Activated CD8-positive, alpha-beta memory T cell treated with anti-CD3 and anti-CD28 coated beads, Interleukin-2, amount 50 U/mL, for 24 hours (primary cell): ENCODE data around the gene PLEKHH1.
"Not testable (repeated sequence)": the region's sequence is repeated elsewhere in the genome, so short reads cannot be mapped to it uniquely, and the experiment has no call there.

ENCODE experiments used
- DNase-seq: peaks from one replicate; pipeline ENCODE4 v3.0.0-alpha.2; 2020; ENCODE audit errors: extremely low read depth

PLEKHH1 gene

DNA sequence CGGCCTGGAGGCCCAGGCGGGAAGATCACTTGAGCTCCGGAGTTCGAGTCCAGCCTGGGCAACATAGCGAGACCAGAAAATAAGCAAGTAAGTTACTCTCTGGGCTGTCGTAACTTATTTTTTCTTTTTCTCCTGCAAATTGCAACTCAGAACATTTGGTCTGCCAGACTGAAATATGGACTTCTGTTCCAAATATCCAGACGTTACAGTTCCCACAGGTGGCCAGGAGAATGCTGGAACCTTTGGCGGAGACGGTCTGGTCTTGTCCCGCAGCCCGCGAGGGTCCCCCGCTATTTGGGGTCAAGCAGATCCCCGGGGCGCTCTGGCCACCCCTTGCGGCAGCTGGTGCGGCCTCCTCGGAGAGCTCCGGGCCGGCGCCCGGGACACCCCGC is 488 bp upstream of the PLEKHH1 start:
- DNase-seq = no peak

DNA sequence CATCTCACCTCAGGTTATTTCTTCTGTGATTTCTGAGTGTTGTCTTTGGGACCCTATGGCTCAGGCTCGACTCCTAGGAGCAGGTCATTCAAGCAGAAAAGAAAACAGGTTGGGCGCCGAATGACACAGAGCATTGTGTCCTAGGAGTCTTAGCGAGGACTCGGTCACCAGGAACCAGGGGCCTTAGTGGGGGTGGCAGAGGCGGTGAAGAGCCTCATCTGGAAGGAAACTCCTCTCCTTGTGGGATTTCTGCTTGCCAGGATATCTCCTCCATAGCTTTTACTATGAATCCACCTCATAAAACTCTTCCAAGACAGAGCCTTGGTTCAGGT is 630 bp downstream of the PLEKHH1 start:
- no peak for DNase-seq

DNA sequence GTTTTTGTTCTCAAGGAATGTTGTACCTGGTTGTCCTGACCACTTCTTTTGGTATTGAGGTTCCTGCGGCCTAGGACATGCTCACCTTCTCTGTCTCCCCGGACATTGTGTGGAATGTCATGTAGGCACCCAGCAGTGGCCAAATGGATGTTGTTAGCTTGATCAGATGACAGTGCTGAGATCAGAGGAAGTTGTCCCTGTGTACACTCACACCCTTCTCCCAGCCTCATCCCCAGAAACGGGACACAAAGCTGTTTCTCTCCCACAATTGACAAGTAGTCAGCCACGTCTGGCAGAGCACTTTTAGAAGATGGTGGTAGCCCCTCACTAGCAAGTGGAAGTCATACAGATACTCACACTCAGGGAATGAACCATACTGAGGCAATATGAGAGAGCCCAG is 3.0 kb downstream of the PLEKHH1 start:
- no peak for DNase-seq

DNA sequence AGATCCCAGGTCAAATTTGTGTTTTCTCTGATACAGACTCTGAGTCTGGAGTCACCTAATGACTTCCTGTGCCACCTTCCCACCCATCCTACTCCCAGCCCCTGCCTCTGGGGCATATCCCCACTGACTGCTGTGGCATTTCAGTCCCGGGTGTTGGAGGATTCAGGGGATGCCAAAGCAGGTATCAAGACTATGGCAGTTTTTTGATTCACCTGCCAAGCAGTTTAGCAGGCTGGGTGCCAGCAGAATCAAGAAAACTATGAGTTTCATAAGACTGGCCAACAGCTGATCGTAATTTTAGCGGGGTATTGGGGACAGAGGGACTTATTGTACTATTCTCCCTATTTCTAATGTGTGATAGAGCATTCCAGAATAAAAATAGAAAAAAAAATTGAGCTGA is 4.6 kb downstream of the PLEKHH1 start:
- DNase-seq = no peak

GRCh38 chr14:67538501-67538900 is 5.4 kb downstream of the PLEKHH1 start:
- DNase-seq = no peak

DNA sequence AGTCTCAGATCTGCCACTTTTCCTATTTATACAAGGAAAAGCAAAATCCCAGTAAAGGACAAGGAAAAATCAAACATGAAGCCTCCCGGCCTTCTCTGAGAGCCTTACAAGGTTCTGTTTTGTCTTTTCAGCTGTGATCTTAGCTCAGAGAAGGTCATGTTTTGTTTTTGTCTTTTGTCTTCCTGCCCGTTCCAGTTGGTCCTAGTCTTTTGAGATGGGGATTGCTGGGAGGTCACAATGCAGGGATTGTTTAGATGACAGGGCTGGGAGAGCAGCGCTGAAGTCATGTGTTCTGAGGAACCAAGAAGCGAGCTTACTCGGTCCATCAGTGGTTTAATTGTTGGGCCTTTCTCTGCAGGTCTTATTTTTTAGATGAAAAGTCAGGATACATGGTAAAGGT is 6.0 kb downstream of the PLEKHH1 start:
- no peak for DNase-seq

DNA sequence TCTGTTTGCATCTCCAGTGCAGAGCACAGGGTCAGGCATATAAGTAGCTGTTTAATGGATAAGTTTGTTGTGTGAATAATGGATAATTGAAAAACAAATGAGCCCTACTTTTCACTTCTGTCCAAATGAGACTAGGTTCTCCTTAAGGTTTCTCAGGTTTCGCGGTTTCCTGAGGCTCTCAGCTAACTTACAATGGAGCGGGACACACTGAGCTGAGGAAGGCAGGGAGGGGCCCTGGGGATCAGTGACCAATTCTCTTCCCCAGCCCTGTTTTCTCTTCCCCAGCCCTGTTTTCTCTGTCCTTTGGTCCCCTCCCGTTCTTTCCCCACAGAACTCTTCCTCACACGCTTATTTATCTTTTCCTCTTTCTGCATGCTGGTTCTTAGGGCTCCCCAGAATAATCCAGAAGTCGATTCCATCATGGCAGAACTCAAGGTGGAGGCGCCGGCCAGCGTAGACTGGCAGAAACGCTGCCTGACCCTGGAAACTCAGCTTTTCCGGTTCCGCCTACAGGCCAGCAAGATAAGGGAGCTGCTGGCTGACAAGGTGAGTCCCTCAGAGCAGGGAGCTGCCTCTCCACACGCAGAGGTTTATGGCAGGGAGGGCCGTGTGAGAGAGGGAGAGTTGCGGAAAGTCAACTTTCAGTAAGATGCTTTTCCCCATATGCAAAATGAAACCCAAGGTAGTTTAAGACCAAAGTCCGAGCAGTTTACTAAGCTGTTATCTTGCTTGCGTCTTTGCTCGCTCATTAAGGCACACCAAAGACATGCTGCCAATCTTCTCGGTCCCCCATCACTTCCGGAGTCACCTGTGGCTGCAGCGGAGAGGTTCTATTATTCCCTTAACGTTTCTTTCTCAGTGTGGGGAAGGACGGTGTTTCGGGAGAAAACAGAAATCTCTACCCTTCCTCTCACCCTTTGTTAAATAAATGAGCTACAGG is 8.6 kb downstream of the PLEKHH1 start:
- DNase-seq = no peak

DNA sequence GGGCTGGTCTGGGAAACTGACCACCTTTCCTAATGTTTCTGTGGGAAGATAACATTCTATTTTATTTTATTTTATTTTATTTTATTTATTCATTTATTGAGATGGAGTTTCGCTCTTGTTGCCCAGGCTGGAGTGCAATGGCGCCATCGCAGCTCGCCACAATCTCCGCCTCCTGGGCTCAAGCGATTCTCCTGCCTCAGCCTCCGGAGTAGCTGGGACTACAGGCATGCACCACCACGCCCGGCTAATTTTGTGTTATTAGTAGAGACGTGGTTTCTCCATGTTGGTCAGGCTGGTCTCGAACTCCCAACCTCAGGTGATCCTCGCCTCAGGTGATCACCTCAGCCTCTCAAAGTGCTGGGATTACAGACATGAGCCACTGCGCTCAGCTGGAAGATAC is 9.5 kb downstream of the PLEKHH1 start:
- not testable (repeated sequence) for DNase-seq

DNA sequence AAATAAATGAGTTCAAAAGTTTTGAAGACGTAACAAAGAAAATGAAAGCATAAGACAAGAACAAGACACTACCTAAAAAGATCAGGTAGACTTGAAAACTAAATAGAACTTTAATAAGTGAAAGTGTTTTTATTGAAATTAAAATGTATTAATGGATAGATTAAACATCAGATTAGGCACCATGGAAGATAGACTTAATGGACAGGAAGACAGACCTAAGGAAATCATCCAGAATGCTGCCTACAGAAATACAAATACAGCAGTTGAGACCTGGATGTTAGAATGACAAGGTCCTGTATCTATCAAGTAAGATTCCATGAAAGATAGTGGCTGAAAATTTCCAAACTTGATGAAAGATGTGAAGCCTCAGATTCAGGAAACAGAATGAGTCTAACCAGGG is 11.5 kb downstream of the PLEKHH1 start:
- no peak for DNase-seq

DNA sequence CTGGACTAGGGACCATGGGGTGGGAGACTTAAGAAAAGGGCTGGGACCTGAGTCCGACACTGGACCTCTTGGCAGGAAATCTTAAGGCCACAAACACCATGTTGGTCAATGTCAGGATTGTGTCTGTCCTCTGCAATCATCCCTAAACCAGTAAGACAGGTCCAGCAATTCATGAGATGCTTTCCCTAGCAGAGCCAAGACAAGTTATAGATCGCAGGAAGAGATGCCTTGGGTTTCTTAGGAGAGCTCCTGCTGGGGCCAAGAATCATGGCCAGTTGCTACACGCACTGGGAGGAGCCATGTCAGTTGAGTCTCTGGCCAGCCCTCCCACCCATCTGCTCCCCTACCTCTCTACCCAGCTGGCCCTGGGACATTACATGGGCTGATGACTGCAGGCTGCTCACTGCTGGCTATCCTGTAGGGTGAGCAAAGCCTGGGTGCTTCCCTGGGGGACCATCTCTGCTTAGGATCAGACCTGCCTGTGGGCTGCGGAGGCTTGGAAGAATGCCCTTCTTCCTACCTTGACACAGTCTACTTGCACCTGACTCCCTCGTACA is 14.2 kb downstream of the PLEKHH1 start:
- no peak for DNase-seq

DNA sequence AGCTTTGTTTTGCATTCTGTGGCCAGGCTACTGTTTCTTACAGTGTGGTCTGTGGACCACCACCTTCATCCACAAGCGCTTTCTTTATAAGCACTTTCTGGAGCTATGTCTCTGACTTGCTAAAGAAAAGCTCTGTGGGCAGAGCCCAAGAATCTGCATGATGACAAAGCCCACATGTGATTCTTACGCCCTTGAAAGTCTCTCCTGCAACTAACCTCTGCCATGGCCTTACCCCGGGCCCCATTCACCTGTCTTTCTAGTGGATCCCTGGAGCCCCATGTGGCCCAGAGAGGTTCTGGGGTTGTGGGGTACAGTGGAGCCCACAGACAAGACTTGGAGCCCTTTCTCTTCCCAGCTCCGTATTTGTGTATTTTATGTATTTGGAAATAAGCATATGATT is 16.6 kb downstream of the PLEKHH1 start:
- no peak for DNase-seq

DNA sequence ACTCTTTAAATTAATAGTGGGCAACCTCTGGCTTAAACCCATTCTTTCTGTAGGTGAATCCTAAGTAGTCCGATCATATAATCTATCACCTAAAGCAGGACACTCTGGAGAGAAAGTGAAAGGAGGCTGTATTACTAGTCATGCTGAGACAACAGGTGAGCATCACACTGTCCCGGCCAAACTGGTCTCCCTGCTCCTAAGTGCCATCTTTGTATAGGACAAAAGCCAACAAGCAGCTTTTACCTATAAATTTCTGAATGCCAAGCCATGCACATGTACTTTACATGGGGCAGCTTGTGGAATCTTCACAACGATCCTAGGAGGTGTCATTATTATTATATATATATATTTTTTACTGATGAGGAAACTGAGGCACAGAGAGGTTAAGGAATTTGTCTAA is 18.0 kb downstream of the PLEKHH1 start:
- DNase-seq = no peak

- no peak for DNase-seq
Observed at GRCh38 chr14:67551940-67552339, 18.9 kb downstream of the PLEKHH1 start.

GRCh38 chr14:67553547-67553946 is 20.5 kb downstream of the PLEKHH1 start:
- DNase-seq = no peak

DNA sequence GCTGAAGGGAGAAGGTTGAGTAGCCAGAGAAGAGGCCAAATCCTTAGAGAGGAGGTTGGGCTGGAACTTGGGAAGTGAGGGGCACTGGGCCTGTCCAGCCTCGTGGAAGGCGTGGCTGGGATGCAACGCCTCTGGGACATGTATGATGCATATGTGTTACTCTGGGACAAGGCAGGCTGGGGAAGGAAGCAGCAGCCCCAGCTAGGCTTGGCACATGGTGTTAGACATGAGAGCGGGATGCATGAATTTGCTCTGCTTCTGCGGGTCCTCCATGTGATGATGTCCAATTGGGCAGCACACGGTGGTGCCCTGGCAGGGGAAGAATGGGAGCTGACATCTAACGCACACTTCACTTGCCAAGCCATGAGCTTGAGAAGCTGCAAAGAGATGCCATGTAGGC is 21.3 kb downstream of the PLEKHH1 start:
- DNase-seq = no peak

GRCh38 chr14:67555518-67556090 is 22.5 kb downstream of the PLEKHH1 start:
- no peak for DNase-seq

DNA sequence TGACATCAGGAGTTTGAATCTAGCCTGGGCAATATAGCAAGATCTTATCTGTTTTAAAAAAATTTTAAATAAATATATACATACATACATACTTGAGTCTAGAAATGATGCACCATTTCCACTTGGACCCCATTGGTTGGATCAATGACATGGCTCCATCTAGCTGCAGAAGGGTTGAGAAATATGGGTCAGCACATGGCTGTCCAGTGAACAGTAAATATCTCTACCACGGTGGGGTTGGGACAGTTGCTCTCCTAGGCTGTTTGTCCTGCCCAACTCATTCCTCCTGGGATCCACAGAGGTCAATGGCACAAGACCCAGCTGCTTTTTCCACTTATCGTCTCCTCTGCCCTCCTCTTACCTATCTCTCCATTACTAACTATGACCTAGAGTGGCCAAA is 23.6 kb downstream of the PLEKHH1 start:
- DNase-seq = no peak

DNA sequence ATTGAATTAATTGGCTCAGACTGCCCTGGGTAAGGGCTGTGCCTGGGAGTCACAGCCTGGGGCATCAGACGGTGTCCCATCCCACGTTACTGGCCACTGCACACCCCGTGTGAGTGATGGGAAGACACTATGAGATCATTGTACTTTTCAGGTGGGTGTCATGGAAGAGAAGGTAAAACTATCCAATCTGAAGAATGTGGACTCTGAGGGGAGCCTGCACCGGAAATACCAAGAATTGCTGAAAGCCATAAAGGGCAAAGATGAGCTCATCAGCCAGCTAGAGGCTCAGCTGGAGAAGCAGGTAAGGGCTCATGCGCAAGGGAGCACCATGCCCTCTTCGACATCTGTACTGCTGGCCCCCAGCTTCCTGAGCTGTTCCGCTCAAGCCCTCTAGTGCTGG is 24.0 kb downstream of the PLEKHH1 start:
- no peak for DNase-seq

GRCh38 chr14:67557656-67558055 is 24.6 kb downstream of the PLEKHH1 start:
- DNase-seq = no peak

GRCh38 chr14:67559639-67560038 is 26.5 kb downstream of the PLEKHH1 start:
- DNase-seq = no peak

DNA sequence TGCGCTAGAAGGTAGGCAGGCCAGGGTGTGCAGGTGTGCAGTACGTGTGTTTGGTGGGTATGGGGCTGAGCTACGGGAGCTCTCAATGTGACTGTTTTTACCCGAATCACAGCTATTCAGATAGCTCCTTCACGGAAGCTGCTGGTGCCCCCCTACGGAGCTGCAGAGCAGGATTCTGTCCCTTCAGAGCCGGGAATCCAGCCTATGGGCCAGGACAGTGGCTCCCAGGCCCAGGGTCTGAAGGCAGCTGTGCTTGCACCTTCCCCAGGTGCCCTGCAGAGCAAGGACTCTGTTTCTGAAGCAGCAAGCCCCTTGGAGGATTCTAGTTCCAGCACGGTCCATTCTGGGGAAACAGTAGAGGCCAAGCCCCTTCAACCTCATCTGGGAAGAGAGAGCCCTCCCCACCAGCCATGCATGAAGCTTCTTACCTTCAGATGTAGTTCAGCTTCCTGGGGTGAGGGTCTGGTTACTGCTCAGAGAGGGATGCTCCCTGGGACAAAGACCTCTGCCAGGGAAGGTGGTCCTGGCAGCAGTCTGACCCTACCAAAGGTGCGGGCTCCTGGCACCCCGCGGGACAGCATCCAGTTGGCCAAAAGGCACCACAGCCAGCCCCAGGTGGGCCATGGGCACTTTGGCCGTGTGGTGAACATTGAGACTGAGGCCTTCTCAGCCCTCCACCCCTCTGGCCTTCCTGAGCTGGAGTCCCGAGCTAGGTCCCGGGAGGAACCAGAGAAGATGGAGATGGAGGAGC is 29.1 kb downstream of the PLEKHH1 start:
- no peak for DNase-seq

- DNase-seq = no peak
Observed at GRCh38 chr14:67562776-67563150, 29.7 kb downstream of the PLEKHH1 start.

DNA sequence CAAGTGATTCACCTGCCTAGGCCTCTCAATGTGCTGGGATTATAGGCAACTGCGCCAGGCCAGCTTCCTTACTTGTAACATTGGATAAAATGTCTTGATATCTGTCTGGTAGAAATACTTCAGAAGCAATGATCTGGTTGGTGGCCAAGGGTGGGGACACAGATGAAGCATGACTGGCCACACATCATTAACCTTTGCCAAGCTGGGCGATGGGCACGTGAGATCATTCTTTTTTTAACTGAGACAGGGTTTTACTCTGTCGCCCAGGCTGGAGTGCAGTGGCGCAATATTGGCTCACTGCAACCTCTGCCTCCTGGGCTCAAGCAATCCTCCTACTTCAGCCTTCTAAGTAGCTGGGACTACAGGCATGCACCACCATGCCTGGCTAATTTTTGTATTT is 31.1 kb downstream of the PLEKHH1 start:
- DNase-seq = no peak
